Measurements from ENCODE around the gene ECEL1.

DNA sequence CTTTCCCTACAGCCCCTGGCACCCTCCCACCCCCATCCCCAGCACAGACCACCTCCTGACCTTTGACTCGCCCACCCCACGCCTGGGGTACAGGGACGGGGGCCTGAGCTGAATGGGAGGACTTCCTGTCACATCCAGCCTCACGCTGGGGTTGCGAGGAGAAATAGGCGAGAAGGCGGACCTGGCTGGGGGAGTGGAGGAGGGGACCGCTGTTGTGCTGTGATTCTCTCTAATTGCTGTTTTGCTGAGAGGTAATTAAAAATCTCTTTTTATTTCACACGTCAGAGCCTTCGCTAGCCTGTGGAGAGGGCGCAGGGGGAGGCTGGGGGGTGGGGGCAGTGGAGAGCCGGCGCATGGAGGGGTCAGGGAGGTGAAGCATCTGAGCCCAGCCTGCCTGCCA, 9.7 kb upstream of the ECEL1 start:
- TF ChIP-seq RCOR1 (IDR thresholded peaks at IDR 0.05; ENCODE audit: insufficient replicate concordance, low read length) (no peak), CTCF (conservative IDR thresholded peaks at IDR 0.05; ENCODE audit: low read depth, low read length) (no peak), RAD21 (IDR thresholded peaks at IDR 0.05; ENCODE audit: low read length) (no peak), CHD1 (IDR thresholded peaks at IDR 0.05; ENCODE audit: low read depth, low read length) (no peak), POLR2A (IDR thresholded peaks at IDR 0.05; ENCODE audit: low read depth, low read length) (no peak), NFE2L2 (IDR thresholded peaks at IDR 0.05; ENCODE audit: low read depth, low read length) (no peak), CEBPB (IDR thresholded peaks at IDR 0.05; ENCODE audit: low read depth, low read length) (no peak), MAFK (IDR thresholded peaks at IDR 0.05; ENCODE audit: low read depth, low read length) (no peak)
